Cardiac muscle cell (in vitro differentiated cells and primary cell): Measurements from ENCODE around the gene SNX24. TPM values are rescaled to one million over a fixed set of nuclear protein-coding genes. Genes with fewer than 3 reads are reported as not detected.

ENCODE experiments used
- DNase-seq, 2 donors: peaks; one replicate each; pipeline versions ENCODE4 v3.0.0 to v3.0.0-alpha.2; 2010 to 2017; ENCODE audit warnings: low read depth in 1 of 2, low spot score in 1 of 2
- H3K27ac ChIP-seq: fragments of 200-600 bp; sonication (generic); 2 replicates; pipeline ENCODE4 v1.5.1; 2016
- H3K27me3 ChIP-seq: fragments of 200-600 bp; sonication (generic); 2 replicates; pipeline ENCODE4 v1.6.0; 2016; ENCODE audit warnings: control low read depth
- H3K36me3 ChIP-seq: fragments of 200-600 bp; sonication (generic); 2 replicates; pipeline ENCODE4 v1.5.1; 2016; ENCODE audit warnings: control low read depth
- H3K4me1 ChIP-seq: fragments of 200-600 bp; sonication (generic); 2 replicates; pipeline ENCODE4 v1.8.1; 2017; ENCODE audit warnings: low read depth, mild to moderate bottlenecking, mixed run types
- H3K4me3 ChIP-seq: fragments of 200-600 bp; sonication (generic); 2 replicates; pipeline ENCODE4 v1.5.1; 2016; ENCODE audit warnings: mild to moderate bottlenecking
- H3K9me3 ChIP-seq: fragments of 200-600 bp; sonication (generic); 2 replicates; pipeline ENCODE4 v1.5.1; 2017; ENCODE audit warnings: low read depth, mild to moderate bottlenecking, control low read depth
- polyA plus RNA-seq: library from polyadenylated mRNA; unstranded; fragments of >200 nt; fragmentation: Nextera tagmentation; extraction: Ambion mirVana; gene quantifications from 2 replicates; pipeline ENCODE4 v1.2.1, GENCODE V29; 2016
- total RNA-seq: library from RNA; depleted of rRNA; stranded (reverse); fragments of >200 nt; gene quantifications from 2 replicates; pipeline ENCODE4 v1.2.3, GENCODE V29; 2016
- TF ChIP-seq, protein P1 (sequence below): IDR thresholded peaks from 2 replicates; pipeline ENCODE4 v1.5.1; 2012; ENCODE audit warnings: low read depth, mild to moderate bottlenecking, low read length

Gene SNX24
- total and polyA plus RNA-seq, 2 experiments from 2014 or later, result 13.4 to 26.5 TPM

DNA sequence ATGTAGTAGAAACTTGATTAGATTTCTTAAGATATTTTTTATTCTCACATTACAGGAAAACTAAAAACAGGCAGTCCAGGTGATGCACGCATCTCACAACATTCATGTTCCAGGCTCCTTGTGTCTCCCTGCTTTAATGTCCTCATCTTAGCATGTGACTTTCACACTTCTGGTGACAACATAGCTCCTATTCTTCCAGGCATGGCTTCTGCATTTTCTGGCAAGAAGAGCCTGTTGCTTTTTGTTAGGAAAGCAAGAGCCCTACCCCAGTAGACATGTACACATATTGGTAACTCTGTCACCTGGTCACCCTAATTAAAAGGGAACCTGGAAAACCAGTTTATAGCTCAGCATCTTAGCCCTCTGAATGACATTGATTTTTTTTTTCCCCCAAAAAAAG lies 98.6 kb downstream of the SNX24 start:
- no peaks in the 10 kb centered on the region for H3K27me3 ChIP-seq
- TF ChIP-seq, protein P1, sequence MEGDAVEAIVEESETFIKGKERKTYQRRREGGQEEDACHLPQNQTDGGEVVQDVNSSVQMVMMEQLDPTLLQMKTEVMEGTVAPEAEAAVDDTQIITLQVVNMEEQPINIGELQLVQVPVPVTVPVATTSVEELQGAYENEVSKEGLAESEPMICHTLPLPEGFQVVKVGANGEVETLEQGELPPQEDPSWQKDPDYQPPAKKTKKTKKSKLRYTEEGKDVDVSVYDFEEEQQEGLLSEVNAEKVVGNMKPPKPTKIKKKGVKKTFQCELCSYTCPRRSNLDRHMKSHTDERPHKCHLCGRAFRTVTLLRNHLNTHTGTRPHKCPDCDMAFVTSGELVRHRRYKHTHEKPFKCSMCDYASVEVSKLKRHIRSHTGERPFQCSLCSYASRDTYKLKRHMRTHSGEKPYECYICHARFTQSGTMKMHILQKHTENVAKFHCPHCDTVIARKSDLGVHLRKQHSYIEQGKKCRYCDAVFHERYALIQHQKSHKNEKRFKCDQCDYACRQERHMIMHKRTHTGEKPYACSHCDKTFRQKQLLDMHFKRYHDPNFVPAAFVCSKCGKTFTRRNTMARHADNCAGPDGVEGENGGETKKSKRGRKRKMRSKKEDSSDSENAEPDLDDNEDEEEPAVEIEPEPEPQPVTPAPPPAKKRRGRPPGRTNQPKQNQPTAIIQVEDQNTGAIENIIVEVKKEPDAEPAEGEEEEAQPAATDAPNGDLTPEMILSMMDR, result no peak
- H3K27ac ChIP-seq, result no peak overlapping the region
- no peak overlapping the region for H3K4me3 ChIP-seq
- DNase-seq, result no peak
- H3K4me1 ChIP-seq, result peaks cover 6% of the 10 kb centered on the region
- H3K36me3 ChIP-seq, result no peaks in the 10 kb centered on the region
- no peaks in the 10 kb centered on the region for H3K9me3 ChIP-seq

DNA sequence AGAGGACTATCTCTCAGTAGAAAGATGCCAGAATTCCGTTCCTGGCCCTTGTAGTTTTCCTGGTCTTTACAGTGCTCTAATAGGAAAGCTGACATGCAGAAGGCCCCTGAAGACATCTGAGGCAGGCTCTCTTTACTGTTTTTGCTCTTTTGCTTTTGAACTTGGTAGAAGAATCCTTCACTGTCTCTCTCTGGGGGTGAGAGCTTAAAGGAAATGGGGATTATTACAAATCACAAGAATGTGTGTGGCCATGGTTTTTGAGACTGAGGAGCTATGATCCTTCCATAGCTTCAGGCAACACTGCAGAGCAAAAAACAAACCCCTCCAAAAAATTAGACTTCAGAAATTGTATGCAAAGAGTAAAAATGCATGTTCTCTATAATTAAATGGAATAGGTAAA lies 102.0 kb downstream of the SNX24 start:
- TF ChIP-seq, protein P1, result no peak
- peaks cover 4% of the 10 kb centered on the region for H3K4me1 ChIP-seq
- H3K36me3 ChIP-seq, result no peaks in the 10 kb centered on the region
- DNase-seq, result no peak
- no peaks in the 10 kb centered on the region for H3K9me3 ChIP-seq
- H3K4me3 ChIP-seq, result no peak overlapping the region
- H3K27ac ChIP-seq, result no peak overlapping the region
- H3K27me3 ChIP-seq, result no peaks in the 10 kb centered on the region

DNA sequence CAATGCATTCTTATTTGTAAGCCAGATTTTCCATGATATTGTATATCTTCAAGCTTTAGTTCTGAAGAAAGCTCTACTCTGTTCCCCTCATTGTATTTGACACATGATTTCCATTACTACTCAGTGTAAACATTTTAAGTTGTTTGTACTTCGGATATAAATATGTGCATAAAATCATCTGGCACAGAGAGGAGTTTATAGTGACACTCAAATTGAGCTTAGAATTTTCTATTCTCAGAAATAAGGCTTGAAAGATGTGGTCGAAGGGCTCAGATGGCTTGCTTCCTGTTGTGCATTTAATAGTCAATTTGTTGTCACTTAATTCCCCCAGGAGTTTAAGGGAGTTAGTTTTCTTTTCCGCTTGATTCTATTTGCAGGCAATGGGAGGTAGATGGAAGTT lies 102.4 kb downstream of the SNX24 start:
- Histone ChIP-seq H3K9me3 (no peaks in the 10 kb centered on the region), H3K36me3 (no peaks in the 10 kb centered on the region), H3K4me1 (no peaks in the 10 kb centered on the region), H3K27ac (no peak overlapping the region), H3K27me3 (no peaks in the 10 kb centered on the region), H3K4me3 (no peak overlapping the region)
- DNase-seq, result no peak
- TF ChIP-seq, protein P1, result no peak

GRCh38 chr5:122948319-122948718 lies 102.9 kb downstream of the SNX24 start:
- Histone ChIP-seq H3K27me3 (no peaks in the 10 kb centered on the region), H3K27ac (no peak overlapping the region), H3K4me1 (no peaks in the 10 kb centered on the region), H3K36me3 (no peaks in the 10 kb centered on the region), H3K4me3 (no peak overlapping the region), H3K9me3 (no peaks in the 10 kb centered on the region)
- DNase-seq, result no peak
- TF ChIP-seq, protein P1, result no peak

DNA sequence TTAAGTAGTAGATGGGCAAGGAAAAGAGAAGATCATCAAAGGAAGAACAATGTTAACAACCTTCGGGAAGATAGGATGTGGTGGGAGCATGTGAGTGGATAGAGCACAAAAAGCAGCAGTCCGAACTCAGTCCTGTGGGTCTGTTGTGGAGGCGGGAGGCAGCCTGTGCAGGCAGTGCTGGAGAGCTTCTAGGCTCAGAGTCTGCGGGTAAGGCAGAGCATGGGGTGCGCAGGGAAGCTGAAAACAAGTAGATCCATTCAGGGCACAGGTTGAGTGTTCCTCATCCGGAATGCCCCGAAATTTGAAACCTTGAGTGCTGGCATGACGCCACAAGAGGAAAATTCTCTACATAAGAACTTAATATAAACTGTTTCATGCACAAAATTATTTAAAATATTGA lies 106.2 kb downstream of the SNX24 start:
- TF ChIP-seq, protein P1, result no peak
- H3K36me3 ChIP-seq, result no peaks in the 10 kb centered on the region
- H3K4me3 ChIP-seq, result no peak overlapping the region
- H3K4me1 ChIP-seq, result no peaks in the 10 kb centered on the region
- no peaks in the 10 kb centered on the region for H3K27me3 ChIP-seq
- no peaks in the 10 kb centered on the region for H3K9me3 ChIP-seq
- no peak overlapping the region for H3K27ac ChIP-seq
- DNase-seq, result no peak

GRCh38 chr5:122954719-122955118 lies 109.3 kb downstream of the SNX24 start:
- TF ChIP-seq, protein P1, result no peak
- Histone ChIP-seq H3K27ac (no peak overlapping the region), H3K27me3 (no peaks in the 10 kb centered on the region), H3K36me3 (no peaks in the 10 kb centered on the region), H3K9me3 (no peaks in the 10 kb centered on the region), H3K4me3 (no peak overlapping the region), H3K4me1 (no peaks in the 10 kb centered on the region)
- no peak for DNase-seq
